Mesodermal cell (in vitro differentiated cells): ENCODE measurements around the gene PTPN7.

Source experiments
- H3K27ac ChIP-seq: 2 replicates; pipeline ENCODE4 v1.7.0; 2013; ENCODE audit warnings: mild to moderate bottlenecking, low read depth, low read length, moderate library complexity; ENCODE audit not compliant: severe bottlenecking
- H3K36me3 ChIP-seq: 2 replicates; pipeline ENCODE4 v1.7.1; 2013; ENCODE audit warnings: mild to moderate bottlenecking, low read length, moderate library complexity; ENCODE audit not compliant: control insufficient read depth, insufficient read depth
- H3K4me1 ChIP-seq: one replicate; pipeline ENCODE4 v1.7.1; 2013; ENCODE audit warnings: mild to moderate bottlenecking, low read length; ENCODE audit not compliant: insufficient read depth, control insufficient read depth, poor library complexity, severe bottlenecking
- H3K4me3 ChIP-seq: 2 replicates; pipeline ENCODE4 v1.7.0; 2013; ENCODE audit warnings: low read length, control low read depth, mild to moderate bottlenecking; ENCODE audit not compliant: insufficient read depth, poor library complexity, severe bottlenecking; ENCODE audit errors: extremely low read depth
- H3K9me3 ChIP-seq: 2 replicates; pipeline ENCODE4 v1.7.1; 2013; ENCODE audit warnings: mild to moderate bottlenecking, low read length, moderate library complexity; ENCODE audit not compliant: control insufficient read depth
- WGBS, 2 experiments: methylation state at CpG; one replicate each; pipeline ENCODE4 v1.1.5; 2013; ENCODE audit warnings: missing lambda C conversion rate in 2 of 2; ENCODE audit not compliant: insufficient coverage in 2 of 2; 5-methylcytosine and 5-hydroxymethylcytosine counted together

PTPN7 gene

DNA sequence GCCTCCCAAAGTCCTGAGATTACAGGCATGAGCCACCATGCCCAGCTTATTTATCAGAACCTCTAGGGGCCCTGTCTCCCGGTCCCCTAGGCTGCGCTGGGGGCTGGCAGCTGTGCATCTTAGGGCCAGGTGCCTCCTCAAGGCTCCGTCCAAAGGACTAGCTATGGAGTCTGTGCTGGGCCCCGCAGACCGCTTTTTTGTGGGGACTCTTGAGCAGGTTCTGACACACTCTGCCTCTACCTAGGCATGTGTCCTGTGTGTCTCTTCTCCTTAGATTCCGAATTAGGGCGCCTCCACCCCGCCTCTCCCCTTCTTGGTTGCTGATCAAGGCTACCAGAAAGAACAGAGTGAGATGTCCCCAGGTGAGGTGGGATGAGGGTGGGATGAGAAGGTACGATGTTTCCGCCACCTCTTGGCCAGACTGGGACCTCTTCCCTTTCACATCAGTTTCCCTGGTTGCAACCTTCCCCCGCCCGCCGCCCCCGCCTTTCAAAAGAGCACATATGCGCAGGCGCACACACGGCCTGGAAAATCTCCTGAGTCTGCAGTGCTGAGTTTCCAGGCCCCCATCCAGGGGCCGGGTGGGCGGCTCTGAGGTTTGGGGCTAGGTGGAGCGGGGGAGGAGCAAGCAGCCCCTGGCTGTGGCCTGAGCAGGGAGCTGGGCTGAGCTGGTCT, 5.0 kb upstream of the PTPN7 start:
- H3K9me3 ChIP-seq: no peaks in the 10 kb centered on the region
- no peaks in the 10 kb centered on the region for H3K36me3 ChIP-seq
- no peak overlapping the region for H3K27ac ChIP-seq
- 87 to 89% methylated on average over 16 to 17 of the region's 20 CpGs for WGBS, 2 experiments
- no peak overlapping the region for H3K4me3 ChIP-seq
- H3K4me1 ChIP-seq: peaks cover 35% of the 10 kb centered on the region

DNA sequence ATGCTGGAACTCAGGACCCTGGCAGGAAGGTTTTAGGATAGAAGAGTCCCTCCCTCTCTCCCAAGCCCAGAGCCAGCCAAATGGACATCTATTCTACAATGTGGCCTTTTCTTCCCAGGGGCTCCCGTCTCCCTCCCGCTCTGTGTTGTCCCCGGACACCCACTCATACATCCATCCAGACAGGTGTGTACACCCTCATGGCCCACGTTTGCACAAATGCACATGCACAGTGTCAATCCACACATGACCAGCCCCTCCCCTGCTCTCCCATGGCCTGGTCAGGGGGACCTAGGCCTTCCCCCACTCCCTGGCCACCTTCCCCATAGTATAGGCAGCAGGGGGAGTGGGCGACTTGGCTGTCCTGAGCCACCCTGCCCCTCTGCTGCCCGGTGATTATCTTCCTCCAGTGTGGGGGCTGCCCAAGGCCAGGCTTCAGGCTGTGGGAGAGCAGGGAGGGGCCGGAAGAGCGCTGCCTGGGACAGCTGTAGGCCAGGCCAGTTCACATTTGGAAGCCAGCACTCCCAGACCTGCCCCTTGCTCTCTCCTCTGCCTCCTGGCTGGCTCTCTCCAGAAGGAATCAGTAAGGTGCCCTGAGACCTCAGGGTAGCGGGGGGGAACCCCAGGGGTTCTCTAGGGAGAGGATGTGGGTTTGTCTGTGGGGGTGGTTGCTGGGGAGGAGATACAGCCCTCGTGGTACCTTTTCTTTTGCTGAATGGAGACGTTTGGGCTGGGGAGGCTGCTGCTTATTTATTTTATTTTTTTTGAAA, 4.1 kb upstream of the PTPN7 start:
- H3K36me3 ChIP-seq: no peaks in the 10 kb centered on the region
- H3K9me3 ChIP-seq: no peaks in the 10 kb centered on the region
- H3K27ac ChIP-seq: no peak overlapping the region
- H3K4me1 ChIP-seq: peaks cover 43% of the 10 kb centered on the region
- H3K4me3 ChIP-seq: no peak overlapping the region
- 86 to 95% methylated on average over 8 of the region's 11 CpGs for WGBS, 2 experiments

DNA sequence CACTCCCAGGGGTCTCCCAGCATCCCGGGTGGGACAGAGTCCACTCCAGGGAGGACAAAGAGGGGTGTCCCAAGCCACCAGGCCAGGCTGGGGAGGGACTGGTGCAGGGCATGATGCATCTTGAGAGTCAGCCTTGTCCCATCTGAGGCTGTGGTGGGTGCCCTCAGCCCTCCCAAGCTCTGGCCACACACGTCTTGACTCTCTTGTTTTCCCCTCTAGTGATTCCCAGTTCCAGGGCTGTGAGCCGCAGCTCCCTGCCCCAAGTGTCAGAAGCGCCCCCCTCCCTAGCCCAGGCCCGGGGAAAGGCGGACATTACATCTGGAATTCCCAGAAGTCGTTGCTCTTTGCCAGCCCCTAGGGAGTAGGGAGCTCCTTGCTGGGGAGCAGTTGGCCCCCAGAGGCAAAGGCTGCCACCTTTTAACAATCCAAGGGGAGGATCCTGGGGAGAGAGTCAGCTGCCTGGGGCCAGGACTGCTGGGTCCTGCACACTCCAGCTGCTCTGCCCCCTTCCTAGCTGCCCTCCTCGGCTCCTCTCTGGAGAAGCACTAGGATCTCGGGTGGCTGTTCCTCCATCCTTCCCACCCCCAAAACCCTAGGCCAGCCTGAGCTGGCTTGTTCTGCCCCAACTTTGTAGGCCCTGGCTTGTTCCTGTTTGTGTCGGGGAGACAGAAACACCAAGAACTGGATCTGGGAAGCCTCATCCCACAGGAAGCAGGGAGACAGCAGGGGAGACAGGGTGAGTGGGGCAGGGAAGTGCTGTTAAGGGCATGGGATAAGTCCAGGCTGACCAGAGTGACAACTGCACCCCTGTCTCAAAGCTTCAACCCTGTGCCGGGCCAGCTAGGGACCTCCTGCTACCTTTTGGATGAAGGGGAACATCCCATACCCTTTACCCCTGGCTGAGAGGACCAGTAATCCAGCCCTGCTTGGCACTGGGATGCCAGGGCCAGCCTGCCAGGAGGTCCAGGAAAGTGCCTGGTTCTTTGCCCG, 3.2 kb upstream of the PTPN7 start:
- no peaks in the 10 kb centered on the region for H3K9me3 ChIP-seq
- H3K27ac ChIP-seq: peak overlapping the region; percentile 6
- H3K4me1 ChIP-seq: peaks cover 45% of the 10 kb centered on the region
- 71 to 86% methylated on average over 5 to 10 of the region's 12 CpGs for WGBS, 2 experiments
- no peaks in the 10 kb centered on the region for H3K36me3 ChIP-seq
- H3K4me3 ChIP-seq: no peak overlapping the region

DNA sequence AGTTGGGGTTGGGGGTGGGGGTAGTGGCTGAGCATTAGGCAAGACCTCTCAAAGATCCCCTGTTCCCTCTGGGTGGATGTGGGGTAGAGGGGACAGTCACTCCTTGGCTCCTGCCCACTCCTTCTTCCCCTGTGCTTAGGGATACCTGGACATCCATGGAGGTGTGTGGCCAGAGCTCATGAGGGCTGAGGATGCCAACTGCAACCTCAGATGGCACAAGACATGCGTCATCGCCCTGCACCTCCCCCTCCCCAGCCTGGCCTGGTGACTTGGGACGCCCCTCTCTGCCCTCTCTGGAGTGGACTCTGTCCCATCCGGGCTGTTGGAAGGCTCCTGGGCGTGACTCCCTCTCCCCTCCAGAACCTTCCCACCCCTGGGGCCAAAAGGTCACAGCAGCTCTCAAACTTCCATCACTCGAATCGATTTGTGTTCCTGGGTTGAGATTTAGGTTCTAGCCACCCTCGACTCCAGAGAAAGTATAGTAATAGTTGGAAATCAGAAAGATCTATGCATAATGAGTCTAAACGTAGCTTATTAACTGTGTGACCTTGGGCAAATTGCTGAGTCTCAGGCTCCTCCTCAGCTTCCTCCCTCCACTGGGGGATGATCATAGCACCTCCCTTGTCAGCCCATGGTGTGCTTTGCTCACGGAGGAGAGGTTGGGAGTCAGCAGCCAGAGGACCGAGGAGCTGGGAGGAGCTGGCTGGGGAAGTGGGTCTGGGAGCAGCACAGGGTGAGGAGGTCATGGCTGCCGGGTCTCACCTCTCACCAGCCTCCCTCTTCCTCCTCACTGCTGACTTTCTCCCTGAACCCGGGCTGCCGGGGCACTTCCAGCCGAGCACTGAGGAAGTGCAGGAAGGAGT, 2.2 kb upstream of the PTPN7 start:
- Histone ChIP-seq H3K27ac (no peak overlapping the region), H3K4me3 (no peak overlapping the region), H3K4me1 (peaks cover 45% of the 10 kb centered on the region), H3K36me3 (no peaks in the 10 kb centered on the region), H3K9me3 (no peaks in the 10 kb centered on the region)
- 81 to 89% methylated on average over 7 to 10 of the region's 15 CpGs for WGBS, 2 experiments

DNA sequence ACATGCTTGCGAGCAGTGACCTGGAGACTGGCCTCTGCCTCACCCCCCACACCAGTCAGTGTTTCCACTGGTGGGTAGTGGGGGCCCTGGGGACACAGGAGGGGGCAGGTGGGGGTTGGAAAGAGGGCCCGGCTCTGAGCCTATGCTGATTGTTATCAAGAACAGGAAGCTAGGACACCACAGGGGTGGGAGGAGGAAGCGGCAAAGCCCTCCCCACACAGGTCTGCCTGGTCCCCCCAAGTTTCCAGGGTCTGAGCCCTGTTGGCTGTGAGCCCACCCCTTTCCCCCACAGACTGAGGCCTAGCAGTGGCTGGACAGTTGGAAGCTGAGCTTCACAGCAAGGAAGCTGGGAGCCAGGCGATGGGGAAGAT, 1.6 kb upstream of the PTPN7 start:
- Histone ChIP-seq H3K4me1 (peaks cover 45% of the 10 kb centered on the region), H3K4me3 (no peak overlapping the region), H3K9me3 (no peaks in the 10 kb centered on the region), H3K27ac (no peak overlapping the region), H3K36me3 (no peaks in the 10 kb centered on the region)
- 75% methylated on average over 1 of the region's 4 CpGs; no CpG with 5 or more reads in 1 of the 2 experiments for WGBS, 2 experiments

DNA sequence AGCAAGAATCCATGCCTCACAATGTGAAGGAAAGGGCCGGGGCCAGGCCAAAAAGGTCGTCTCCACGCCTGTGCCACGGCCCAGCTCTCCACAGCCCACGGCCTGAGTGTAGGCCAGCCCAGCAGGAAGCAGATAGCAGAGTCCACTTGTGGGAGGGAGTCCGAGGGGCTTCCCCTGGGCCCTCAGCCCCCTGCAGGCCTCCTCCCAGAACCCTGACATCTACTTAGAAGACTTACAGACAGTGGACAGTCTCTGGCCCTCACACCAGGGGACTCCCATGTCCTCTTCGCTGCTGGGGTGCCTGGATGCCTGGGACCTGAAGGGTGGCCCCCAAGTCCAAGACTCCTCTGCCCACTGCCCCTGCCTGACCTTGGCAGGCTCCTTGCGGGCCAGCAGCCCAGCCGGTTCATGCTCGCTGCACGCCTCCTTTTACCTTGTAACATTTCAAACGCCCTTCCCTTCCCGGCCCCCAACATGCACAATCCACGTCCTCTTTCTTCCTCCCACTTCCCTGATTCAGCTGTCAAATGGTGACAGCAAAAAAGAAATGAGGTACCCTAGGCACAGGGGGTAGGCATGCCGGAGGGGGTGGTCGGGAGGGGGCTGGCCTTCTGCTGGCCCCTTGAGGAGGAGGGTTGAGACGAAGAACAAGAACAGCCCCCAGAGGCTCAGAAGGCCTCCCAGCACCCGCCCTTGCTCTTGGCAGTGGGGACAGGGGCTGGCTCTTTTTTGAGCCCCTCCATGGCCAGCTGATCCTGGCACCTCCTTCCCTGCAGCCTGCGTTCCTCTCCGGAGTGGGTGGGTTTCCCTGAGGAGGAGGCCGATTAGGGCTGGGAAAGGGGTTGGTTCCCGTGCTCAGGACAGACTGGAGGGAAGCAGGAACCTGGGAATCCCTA, 997 bp upstream of the PTPN7 start:
- H3K36me3 ChIP-seq: no peaks in the 10 kb centered on the region
- WGBS, 2 experiments: 80 to 84% methylated on average over 17 to 22 of the region's 22 CpGs
- no peaks in the 10 kb centered on the region for H3K9me3 ChIP-seq
- peaks cover 47% of the 10 kb centered on the region for H3K4me1 ChIP-seq
- no peak overlapping the region for H3K27ac ChIP-seq
- H3K4me3 ChIP-seq: no peak overlapping the region

DNA sequence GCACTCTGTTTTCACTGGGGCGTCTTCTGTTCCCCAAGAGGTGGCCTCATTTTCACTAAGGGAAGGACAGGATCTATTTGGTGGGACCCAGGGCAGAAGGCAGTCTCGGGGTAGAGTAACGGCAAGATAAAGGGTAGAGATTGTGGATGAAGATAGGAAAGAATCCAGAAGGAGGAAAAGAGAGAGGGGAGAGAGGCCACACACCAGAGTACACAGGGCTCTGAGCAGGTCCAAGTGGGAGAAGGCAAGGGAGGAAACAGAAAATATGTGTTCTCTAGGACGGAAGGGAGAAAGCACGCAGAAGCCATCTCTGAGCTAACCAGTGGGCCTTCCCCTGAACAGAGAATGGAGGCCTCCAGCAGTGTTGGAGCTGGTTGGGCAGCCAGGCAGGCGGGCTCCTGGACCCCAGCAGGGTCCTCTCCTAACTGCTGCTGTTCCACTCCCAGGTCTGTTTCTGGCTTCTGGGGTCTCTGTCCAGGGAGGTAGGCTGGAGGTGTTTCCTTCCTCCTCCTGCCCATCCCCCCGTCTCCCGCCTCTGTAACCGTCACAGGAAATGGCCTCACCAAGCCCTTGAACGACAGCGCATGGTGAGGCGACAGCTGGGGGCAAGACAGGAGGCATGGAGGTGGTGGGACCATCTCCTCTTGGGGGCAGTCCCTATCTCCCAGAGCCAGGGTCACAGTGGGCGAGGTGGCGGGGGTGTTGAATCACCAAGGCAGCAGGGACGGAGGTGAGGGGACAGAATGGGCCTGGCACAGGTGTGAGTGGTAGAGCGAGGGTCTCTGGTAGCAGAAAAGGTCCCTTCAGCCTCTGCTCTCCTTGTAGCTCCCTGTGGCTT, 649 bp downstream of the PTPN7 start:
- H3K36me3 ChIP-seq: no peaks in the 10 kb centered on the region
- peaks cover 43% of the 10 kb centered on the region for H3K4me1 ChIP-seq
- H3K4me3 ChIP-seq: no peak overlapping the region
- WGBS, 2 experiments: 94 to 96% methylated on average over 9 to 12 of the region's 16 CpGs
- no peaks in the 10 kb centered on the region for H3K9me3 ChIP-seq
- no peak overlapping the region for H3K27ac ChIP-seq

DNA sequence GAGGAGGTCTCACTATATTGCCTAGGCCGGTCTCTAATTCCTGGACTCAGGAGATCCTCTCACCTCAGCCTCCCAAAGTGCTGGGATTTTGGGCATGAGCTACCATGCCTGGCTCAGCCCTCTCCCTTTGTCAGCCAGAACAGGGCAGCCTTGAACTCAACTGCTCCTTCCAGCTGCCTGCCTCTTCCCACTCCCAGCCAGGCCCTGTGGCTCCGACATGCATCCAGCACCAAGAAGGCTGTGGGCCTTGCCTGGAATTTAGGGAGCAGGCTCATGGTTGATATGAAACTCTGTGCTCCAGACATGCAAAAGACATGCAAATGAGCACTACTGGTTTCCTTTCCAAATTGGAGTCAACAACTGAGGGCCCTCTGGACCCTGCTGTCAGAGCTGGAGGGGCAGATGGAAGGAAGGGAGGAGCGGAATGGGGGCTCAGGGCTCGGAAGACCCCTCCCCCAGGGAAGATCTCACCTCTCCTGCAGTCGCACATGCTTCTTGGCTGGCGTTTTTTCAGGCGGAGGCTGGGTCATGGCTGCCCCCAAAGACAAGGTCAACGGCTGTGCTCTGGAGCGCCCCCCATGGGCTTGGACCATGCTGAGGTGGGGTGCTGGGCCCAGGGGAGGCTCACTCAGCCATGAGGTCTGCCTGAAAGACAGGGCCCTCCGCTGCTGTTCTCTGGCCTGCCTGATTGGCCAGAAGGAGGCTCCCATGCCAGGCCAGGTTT, 1.4 kb downstream of the PTPN7 start:
- Histone ChIP-seq H3K9me3 (no peaks in the 10 kb centered on the region), H3K4me1 (peaks cover 40% of the 10 kb centered on the region), H3K36me3 (no peaks in the 10 kb centered on the region), H3K4me3 (no peak overlapping the region), H3K27ac (no peak overlapping the region)
- WGBS, 2 experiments: 95 to 97% methylated on average over 7 to 9 of the region's 10 CpGs
